ENCODE measurements around the gene IGF2R.

DNA sequence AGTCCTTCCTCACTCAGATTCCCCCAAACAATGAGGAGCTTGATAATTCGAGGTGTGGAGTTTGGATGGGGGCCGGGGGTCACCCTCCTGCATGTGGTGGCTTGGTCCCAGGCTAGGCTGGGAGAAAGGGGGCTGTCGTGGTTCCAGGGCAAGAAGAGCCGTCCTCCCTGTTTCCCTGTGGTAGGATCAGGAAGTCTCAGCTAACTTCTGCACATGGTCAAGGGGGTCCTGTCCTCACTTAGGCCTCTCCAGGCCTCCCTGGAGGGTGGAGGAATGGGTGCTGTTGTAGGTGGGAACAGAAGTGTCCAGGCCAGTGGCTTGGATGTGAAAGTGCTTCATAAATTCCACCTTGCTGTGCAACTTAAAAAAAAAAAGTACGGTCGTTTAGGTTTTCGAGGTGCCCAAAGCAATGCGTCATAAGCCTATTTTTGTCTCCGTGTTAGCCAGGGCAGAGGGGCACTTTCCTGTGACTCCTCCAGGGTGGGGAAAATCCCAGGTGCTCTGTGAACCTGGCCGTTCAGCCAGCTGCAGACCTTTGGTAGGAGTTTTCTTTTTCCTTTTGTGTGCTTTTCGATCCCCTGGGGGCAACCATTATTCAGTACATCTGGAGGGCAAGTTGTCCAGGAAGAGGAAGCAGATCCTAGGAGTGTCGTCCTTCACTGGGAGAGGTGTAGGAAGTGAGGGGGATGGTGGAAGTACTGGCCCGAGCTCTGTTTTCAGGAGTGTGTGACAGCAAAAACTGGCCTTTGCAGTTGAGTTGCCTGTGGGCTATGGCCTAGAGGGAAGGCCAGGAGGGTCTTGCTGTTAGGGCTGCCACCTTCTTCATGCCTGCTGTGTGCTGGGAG, 9.6 kb downstream of the IGF2R start:
- TF ChIP-seq, protein P1, sequence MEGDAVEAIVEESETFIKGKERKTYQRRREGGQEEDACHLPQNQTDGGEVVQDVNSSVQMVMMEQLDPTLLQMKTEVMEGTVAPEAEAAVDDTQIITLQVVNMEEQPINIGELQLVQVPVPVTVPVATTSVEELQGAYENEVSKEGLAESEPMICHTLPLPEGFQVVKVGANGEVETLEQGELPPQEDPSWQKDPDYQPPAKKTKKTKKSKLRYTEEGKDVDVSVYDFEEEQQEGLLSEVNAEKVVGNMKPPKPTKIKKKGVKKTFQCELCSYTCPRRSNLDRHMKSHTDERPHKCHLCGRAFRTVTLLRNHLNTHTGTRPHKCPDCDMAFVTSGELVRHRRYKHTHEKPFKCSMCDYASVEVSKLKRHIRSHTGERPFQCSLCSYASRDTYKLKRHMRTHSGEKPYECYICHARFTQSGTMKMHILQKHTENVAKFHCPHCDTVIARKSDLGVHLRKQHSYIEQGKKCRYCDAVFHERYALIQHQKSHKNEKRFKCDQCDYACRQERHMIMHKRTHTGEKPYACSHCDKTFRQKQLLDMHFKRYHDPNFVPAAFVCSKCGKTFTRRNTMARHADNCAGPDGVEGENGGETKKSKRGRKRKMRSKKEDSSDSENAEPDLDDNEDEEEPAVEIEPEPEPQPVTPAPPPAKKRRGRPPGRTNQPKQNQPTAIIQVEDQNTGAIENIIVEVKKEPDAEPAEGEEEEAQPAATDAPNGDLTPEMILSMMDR (IDR thresholded peaks at IDR 0.05; ENCODE audit: low read depth, low read length), result no peak
- TF ChIP-seq POLR2A (IDR thresholded peaks at IDR 0.05; ENCODE audit: extremely low read depth, insufficient read length), result no peak
- TF ChIP-seq, protein P2, sequence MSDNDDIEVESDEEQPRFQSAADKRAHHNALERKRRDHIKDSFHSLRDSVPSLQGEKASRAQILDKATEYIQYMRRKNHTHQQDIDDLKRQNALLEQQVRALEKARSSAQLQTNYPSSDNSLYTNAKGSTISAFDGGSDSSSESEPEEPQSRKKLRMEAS (IDR thresholded peaks at IDR 0.05; ENCODE audit: low read depth, low read length), result no peak
- no peak for TF ChIP-seq MYC (IDR thresholded peaks at IDR 0.05; ENCODE audit: low read depth, low read length)
